Astrocyte of the hippocampus (primary cell): ENCODE data around the gene CHST1.

Experiments
- DNase-seq: peaks from one replicate; pipeline ENCODE4 v3.0.0; 2011; ENCODE audit warnings: low read depth, low spot score

Gene CHST1

GRCh38 chr11:45607995-45608394 is 57.4 kb downstream of the CHST1 start:
- no peak for DNase-seq

- no peak for DNase-seq
Observed at GRCh38 chr11:45606514-45607281, 58.7 kb downstream of the CHST1 start.

- DNase-seq: no peak
Observed at GRCh38 chr11:45605051-45605450, 60.4 kb downstream of the CHST1 start.

GRCh38 chr11:45603946-45604682 is 61.3 kb downstream of the CHST1 start:
- DNase-seq: no peak

GRCh38 chr11:45599161-45599943 is 66.1 kb downstream of the CHST1 start:
- DNase-seq: no peak
